Transverse colon (tissue), 4 donors: Measurements from ENCODE around the gene CCDC150. TPM values are rescaled to one million over a fixed set of nuclear protein-coding genes. Genes with fewer than 3 reads are reported as not detected.

Source experiments
- DNase-seq: peaks from one replicate; pipeline ENCODE4 v3.0.0-alpha.2; 2019
- H3K27ac ChIP-seq, 4 donors: fragments of 200-600 bp; sonication (generic); 2 replicates each; pipeline ENCODE4 v1.5.1; 2016 to 2018; ENCODE audit warnings: inconsistent platforms in 4 of 4
- H3K27me3 ChIP-seq: fragments of 200-600 bp; sonication (generic); 2 replicates; pipeline ENCODE4 v1.5.1; 2017; ENCODE audit warnings: inconsistent platforms
- H3K36me3 ChIP-seq, 4 donors: fragments of 200-600 bp; sonication (generic); 2 replicates each; pipeline ENCODE4 v1.5.1; 2017 to 2019; ENCODE audit warnings: inconsistent platforms in 4 of 4
- H3K4me1 ChIP-seq, 4 donors: fragments of 200-600 bp; sonication (generic); 2 replicates each; pipeline ENCODE4 v1.5.1; 2017 to 2020; ENCODE audit warnings: inconsistent platforms in 4 of 4
- H3K4me3 ChIP-seq, 4 donors: fragments of 200-600 bp; sonication (generic); 1 replicate in 1 of 4; 2 replicates in 3 of 4; pipeline versions ENCODE4 v1.5.1 to v1.6.1; 2017 to 2019; ENCODE audit warnings: inconsistent platforms in 4 of 4
- H3K9me3 ChIP-seq, 2 donors: fragments of 200-600 bp; sonication (generic); 2 replicates each; pipeline ENCODE4 v1.5.1; 2017 to 2019; ENCODE audit warnings: inconsistent platforms in 2 of 2
- EP300 ChIP-seq: sonication (generic); formaldehyde crosslinking; IDR thresholded peaks from one replicate; pipeline ENCODE4 v1.6.1; 2017; ENCODE audit warnings: antibody characterized with exemption, low read depth
- POLR2A ChIP-seq: fragments of 450-650 bp; IDR thresholded peaks from one replicate; pipeline ENCODE4 v1.6.1; 2016; ENCODE audit warnings: antibody characterized with exemption, mild to moderate bottlenecking, moderate library complexity
- POLR2AphosphoS5 ChIP-seq, 3 donors: sonication (generic); formaldehyde crosslinking; IDR thresholded peaks; one replicate each; pipeline ENCODE4 v1.6.1; 2016; ENCODE audit warnings: antibody characterized with exemption in 3 of 3
- WGBS, 2 donors: methylation state at CpG; one replicate each; pipeline ENCODE4 v1.1.5; 2018; ENCODE audit warnings: low coverage in 1 of 2; 5-methylcytosine and 5-hydroxymethylcytosine counted together
- in situ Hi-C, 4 donors: fragments of 200-750 bp; cut with MboI; loops; one replicate each; pipeline versions ENCODE4 v1.15.0 to v1.15.1; 2017; ENCODE audit warnings: low sequenced_read_pairs in 3 of 4, low pct_ligation_motif_present in 1 of 4, low pct_unique_long_range_greater_than_20kb in 1 of 4
- intact Hi-C: fragments of 100-400 bp; cut with DNase I; formaldehyde crosslinking; loops from one replicate; pipeline ENCODE4 v1.15.1; 2023; ENCODE audit warnings: low total_unique reads
- total RNA-seq, 4 donors: library from RNA; depleted of rRNA; stranded (reverse); fragments of >200 nt; gene quantifications; one replicate each; pipeline ENCODE4 v1.1.0, GENCODE V29; 2016
- TF ChIP-seq, protein P1 (sequence below), 5 experiments: fragments of 200-600 bp in 3 of 5; fragments of 450-650 bp in 2 of 5; sonication (generic) in 3 of 5; IDR thresholded peaks; 1 replicate in 2 of 5; 2 replicates in 3 of 5; pipeline ENCODE4 v1.5.1; 2016 to 2017; ENCODE audit warnings: antibody characterized with exemption in 5 of 5, inconsistent platforms in 3 of 5, mild to moderate bottlenecking in 2 of 5, moderate library complexity in 1 of 5

The CCDC150 gene
- total RNA-seq, 4 donors from 2014 or later = 1.6 to 137 (median 2.7) TPM; not detected in 1

DNA sequence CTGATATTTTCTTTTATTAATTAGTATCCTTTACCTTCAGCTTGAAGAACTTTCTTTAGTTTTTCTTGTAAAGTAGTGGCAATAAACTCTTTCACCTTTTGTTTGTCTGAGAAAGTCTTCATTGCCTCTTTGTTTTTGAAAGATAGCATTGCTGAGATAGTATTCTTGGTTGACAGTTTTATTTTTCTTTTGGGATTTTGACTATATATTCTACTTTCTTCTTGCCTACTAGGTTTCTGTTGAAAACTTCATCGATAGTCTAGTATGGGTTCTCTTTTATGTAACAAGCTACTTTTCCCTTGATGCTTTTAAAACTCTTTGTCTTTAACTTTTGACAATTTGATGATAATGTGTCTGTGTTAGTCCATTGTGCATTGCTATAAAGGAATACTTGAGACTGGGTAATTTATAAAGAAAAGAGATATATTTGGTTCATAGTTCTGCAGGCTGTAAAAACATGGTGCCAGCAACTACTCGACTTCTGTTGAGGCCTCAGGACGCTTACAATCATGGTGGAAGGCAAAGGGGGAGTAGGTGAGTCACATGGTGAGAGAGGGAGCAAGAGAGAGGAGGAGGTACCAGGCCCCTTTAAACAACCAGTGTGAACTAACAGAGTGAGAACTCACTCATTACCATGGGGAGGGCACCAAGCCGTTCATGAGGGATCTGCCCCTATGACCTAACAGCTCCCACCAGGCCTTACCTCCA, 12.0 kb downstream of the CCDC150 start:
- intact Hi-C loops = no loop called here
- Histone ChIP-seq H3K27ac (no peak overlapping the region), H3K36me3 (no peaks in the 10 kb centered on the region), H3K4me3 (no peak overlapping the region), H3K27me3 (no peaks in the 10 kb centered on the region), H3K4me1 (no peaks in the 10 kb centered on the region), H3K9me3 (peaks cover 20 to 36% of the 10 kb centered on the region in 2 donors)
- no peak for TF ChIP-seq POLR2AphosphoS5 (IDR thresholded peaks at IDR 0.05)
- no peak for DNase-seq
- in situ Hi-C loops = no loop called here
- WGBS, 2 donors = 73 to 90% methylated on average over 4 of the region's 4 CpGs

DNA sequence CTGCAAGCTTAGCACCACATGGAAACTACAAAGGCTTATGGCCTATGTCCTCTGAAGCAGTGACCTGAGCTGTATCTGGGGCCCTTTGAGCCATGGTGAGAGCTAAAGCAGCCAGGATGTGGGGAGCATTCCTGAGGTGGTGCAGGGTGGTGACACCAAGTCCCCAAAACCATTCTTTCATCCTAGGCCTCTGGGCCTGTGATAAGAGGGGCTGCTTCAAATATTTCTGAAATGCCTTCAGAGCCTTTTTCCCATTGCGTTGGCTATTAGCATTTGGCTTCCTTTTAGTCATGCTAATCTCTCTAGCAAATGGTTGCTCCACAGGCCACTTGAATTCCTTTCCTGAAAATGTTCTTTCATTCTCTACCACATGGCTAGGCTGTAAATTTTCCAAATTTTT, 13.4 kb downstream of the CCDC150 start:
- DNase-seq = no peak
- in situ Hi-C loops (no loop called here), intact Hi-C loops (no loop called here)
- Histone ChIP-seq H3K27ac (no peak overlapping the region), H3K27me3 (no peaks in the 10 kb centered on the region), H3K4me1 (no peaks in the 10 kb centered on the region), H3K9me3 (peaks cover 20 to 36% of the 10 kb centered on the region in 2 donors), H3K4me3 (no peak overlapping the region), H3K36me3 (no peaks in the 10 kb centered on the region)
- TF ChIP-seq, protein P1, sequence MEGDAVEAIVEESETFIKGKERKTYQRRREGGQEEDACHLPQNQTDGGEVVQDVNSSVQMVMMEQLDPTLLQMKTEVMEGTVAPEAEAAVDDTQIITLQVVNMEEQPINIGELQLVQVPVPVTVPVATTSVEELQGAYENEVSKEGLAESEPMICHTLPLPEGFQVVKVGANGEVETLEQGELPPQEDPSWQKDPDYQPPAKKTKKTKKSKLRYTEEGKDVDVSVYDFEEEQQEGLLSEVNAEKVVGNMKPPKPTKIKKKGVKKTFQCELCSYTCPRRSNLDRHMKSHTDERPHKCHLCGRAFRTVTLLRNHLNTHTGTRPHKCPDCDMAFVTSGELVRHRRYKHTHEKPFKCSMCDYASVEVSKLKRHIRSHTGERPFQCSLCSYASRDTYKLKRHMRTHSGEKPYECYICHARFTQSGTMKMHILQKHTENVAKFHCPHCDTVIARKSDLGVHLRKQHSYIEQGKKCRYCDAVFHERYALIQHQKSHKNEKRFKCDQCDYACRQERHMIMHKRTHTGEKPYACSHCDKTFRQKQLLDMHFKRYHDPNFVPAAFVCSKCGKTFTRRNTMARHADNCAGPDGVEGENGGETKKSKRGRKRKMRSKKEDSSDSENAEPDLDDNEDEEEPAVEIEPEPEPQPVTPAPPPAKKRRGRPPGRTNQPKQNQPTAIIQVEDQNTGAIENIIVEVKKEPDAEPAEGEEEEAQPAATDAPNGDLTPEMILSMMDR (IDR thresholded peaks at IDR 0.05) = no peak
- TF ChIP-seq POLR2A = no peak
- TF ChIP-seq POLR2AphosphoS5 (IDR thresholded peaks at IDR 0.05) = no peak
- no peak for TF ChIP-seq EP300
- WGBS, 2 donors = 86 to 95% methylated on average over 1 of the region's 1 CpG

DNA sequence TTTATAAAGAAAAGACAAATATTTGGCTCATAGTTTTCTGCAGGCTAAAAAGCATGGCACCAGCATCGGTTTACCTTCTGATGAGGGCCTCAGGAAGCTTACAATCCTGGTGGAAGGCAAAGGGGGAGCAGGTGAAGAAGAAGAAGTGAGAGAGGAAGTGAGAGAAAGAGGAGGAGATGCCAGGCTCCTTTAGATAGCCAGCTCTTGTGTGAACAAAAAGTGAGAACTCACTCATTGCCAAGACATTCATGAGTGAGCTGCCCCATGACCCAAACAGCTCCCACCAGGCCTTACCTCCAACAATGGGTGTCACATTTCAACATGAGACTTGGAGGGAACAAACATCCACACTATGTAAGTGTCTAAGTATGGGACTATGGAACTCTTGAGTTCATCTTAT, 14.3 kb downstream of the CCDC150 start:
- Histone ChIP-seq H3K27me3 (no peaks in the 10 kb centered on the region), H3K4me3 (no peak overlapping the region), H3K9me3 (peaks cover 20 to 36% of the 10 kb centered on the region in 2 donors), H3K27ac (no peak overlapping the region), H3K36me3 (no peaks in the 10 kb centered on the region), H3K4me1 (no peaks in the 10 kb centered on the region)
- in situ Hi-C loops (no loop called here), intact Hi-C loops (no loop called here)
- TF ChIP-seq POLR2A (no peak), POLR2AphosphoS5 (IDR thresholded peaks at IDR 0.05) (no peak), EP300 (no peak)
- TF ChIP-seq, protein P1 (IDR thresholded peaks at IDR 0.05) = no peak
- DNase-seq = no peak
- WGBS, 2 donors = 63 to 88% methylated on average over 1 of the region's 1 CpG

DNA sequence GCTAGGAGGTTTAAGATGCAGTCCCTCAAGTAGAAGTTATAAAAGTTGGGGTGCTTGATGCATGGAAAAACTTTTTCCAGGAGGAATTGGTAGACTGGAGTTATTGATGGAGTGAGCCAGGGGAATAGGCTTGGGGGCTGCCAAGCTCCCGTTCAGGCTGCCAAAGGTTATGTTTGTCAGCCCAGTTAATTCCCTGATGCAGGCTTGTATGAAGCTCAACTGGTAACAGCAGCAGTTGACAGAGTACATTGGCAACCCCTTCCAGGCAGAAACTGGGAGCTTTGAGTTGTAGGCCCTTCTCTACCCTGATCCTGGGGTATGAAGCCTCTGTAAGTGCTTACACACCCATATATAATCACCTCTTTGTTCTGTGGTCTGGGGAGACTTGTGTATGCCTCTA, 16.2 kb downstream of the CCDC150 start:
- 88% methylated on average over 1 of the region's 1 CpG; no CpG with 5 or more reads in 1 of the 2 donors for WGBS, 2 donors
- TF ChIP-seq POLR2A (no peak), POLR2AphosphoS5 (IDR thresholded peaks at IDR 0.05) (no peak), EP300 (no peak)
- TF ChIP-seq, protein P1 (IDR thresholded peaks at IDR 0.05) = no peak
- H3K4me1 ChIP-seq = no peaks in the 10 kb centered on the region
- H3K36me3 ChIP-seq = no peaks in the 10 kb centered on the region
- no peaks in the 10 kb centered on the region for H3K27me3 ChIP-seq
- no peak overlapping the region for H3K27ac ChIP-seq
- peaks cover 20 to 23% of the 10 kb centered on the region in 2 donors for H3K9me3 ChIP-seq
- H3K4me3 ChIP-seq = no peak overlapping the region
- no peak for DNase-seq
- intact Hi-C loops (loop anchor here (1.0 kb wide), 1 partner anchor 28 kb away; no protein-coding TSS in a partner anchor), in situ Hi-C loops (no loop called here)

DNA sequence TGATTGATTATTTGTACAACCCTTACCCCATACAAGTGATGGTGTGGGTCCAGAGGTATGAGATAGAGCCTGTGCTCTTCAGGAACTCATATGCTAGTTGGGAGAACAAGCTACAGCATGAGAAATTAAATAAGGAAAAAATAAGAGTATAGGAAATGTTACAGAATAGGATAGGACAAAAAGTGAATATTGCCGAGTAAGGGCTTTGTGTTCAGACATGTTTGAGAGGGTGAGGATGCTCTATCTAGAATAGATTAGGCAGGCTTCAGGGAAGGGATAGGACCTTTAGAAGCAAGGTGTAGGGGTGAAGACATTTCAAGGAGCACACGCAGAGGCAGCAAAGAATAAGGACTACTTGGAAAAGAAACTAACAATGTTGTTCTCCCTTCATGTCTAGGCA, 17.8 kb downstream of the CCDC150 start:
- WGBS, 2 donors = 97 to 100% methylated on average over 2 of the region's 2 CpGs

More for the DNA sequence above, 17.8 kb downstream of the CCDC150 start:
- H3K36me3 ChIP-seq = no peaks in the 10 kb centered on the region
- no peaks in the 10 kb centered on the region for H3K4me1 ChIP-seq
- peaks cover 5 to 7% of the 10 kb centered on the region in 2 donors for H3K9me3 ChIP-seq
- no peak overlapping the region for H3K4me3 ChIP-seq
- H3K27ac ChIP-seq = no peak overlapping the region
- in situ Hi-C loops = no loop called here
- H3K27me3 ChIP-seq = no peaks in the 10 kb centered on the region
- TF ChIP-seq POLR2AphosphoS5 (IDR thresholded peaks at IDR 0.05) = no peak
- TF ChIP-seq POLR2A = no peak
- TF ChIP-seq, protein P1 (IDR thresholded peaks at IDR 0.05) = no peak
- no peak for TF ChIP-seq EP300
- intact Hi-C loops = no loop called here
- no peak for DNase-seq
